Liver (tissue), 3 donors: ENCODE data around the gene HIVEP3.

Experiments used
- HNF4G ChIP-seq: IDR thresholded peaks from 2 replicates; pipeline ENCODE4 v1.6.1; 2016; ENCODE audit warnings: antibody characterized with exemption
- JUND ChIP-seq, 2 donors: IDR thresholded peaks; 2 replicates each; pipeline ENCODE4 v1.6.1; 2016; ENCODE audit warnings: antibody characterized with exemption in 2 of 2
- RAD21 ChIP-seq, 2 donors: IDR thresholded peaks; 2 replicates each; pipeline ENCODE4 v1.6.1; 2016; ENCODE audit warnings: antibody characterized with exemption in 2 of 2, mild to moderate bottlenecking in 2 of 2
- TAF1 ChIP-seq: conservative IDR thresholded peaks from 2 replicates; pipeline ENCODE4 v1.6.1; 2016; ENCODE audit warnings: antibody characterized with exemption, mild to moderate bottlenecking
- YY1 ChIP-seq: IDR thresholded peaks from 2 replicates; pipeline ENCODE4 v1.6.1; 2016; ENCODE audit warnings: antibody characterized with exemption, mild to moderate bottlenecking
- TF ChIP-seq, protein P1 (sequence below): fragments of 150-350 bp; IDR thresholded peaks from 2 replicates; pipeline ENCODE4 v1.5.1; 2017; ENCODE audit warnings: improper control_type of control experiment, low read depth, low read length; ENCODE audit not compliant: missing input control
- donor health status: healthy.
- donor health status: healthy.

DNA sequence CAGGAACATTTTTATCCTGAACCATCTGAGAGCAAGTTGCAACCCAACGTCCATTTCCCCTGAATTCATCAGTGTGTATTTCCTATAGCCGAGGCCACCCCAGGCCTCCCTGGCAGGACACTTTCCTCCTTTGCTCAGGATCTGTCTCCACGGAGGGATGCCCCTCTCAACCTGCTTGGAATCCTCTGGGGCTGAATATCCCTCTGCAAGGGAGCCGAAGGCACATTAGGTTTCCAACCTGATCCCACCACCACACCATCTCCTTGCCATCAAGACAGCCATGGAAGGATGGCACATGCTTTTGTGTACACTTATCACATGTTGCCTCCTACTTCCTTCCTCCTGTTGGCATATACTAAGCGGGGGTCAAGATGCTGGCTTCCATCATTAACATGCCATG, 359.4 kb downstream of the HIVEP3 start:
- TF ChIP-seq, protein P1, sequence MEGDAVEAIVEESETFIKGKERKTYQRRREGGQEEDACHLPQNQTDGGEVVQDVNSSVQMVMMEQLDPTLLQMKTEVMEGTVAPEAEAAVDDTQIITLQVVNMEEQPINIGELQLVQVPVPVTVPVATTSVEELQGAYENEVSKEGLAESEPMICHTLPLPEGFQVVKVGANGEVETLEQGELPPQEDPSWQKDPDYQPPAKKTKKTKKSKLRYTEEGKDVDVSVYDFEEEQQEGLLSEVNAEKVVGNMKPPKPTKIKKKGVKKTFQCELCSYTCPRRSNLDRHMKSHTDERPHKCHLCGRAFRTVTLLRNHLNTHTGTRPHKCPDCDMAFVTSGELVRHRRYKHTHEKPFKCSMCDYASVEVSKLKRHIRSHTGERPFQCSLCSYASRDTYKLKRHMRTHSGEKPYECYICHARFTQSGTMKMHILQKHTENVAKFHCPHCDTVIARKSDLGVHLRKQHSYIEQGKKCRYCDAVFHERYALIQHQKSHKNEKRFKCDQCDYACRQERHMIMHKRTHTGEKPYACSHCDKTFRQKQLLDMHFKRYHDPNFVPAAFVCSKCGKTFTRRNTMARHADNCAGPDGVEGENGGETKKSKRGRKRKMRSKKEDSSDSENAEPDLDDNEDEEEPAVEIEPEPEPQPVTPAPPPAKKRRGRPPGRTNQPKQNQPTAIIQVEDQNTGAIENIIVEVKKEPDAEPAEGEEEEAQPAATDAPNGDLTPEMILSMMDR: no peak
- TF ChIP-seq TAF1: no peak
- TF ChIP-seq YY1: no peak
- TF ChIP-seq JUND (IDR thresholded peaks at IDR 0.05): no peak
- no peak for TF ChIP-seq HNF4G
- TF ChIP-seq RAD21 (IDR thresholded peaks at IDR 0.05): no peak
